HEK293T (cell line): Measurements from ENCODE around the gene SYNE3.

Experiments
- ARNT ChIP-seq: fragments of 450-650 bp; IDR thresholded peaks from 2 replicates; pipeline ENCODE4 v1.6.1; 2017; ENCODE audit warnings: mild to moderate bottlenecking
- FOXM1 ChIP-seq: fragments of 450-650 bp; IDR thresholded peaks from 2 replicates; pipeline ENCODE4 v1.6.1; 2017; ENCODE audit warnings: mild to moderate bottlenecking, borderline replicate concordance
- HDGF ChIP-seq: fragments of 450-650 bp; IDR thresholded peaks from 2 replicates; pipeline ENCODE4 v1.6.1; 2017; ENCODE audit warnings: antibody characterized with exemption, borderline replicate concordance
- NFRKB ChIP-seq: fragments of 450-650 bp; IDR thresholded peaks from 2 replicates; pipeline ENCODE4 v1.6.1; 2016; ENCODE audit warnings: mild to moderate bottlenecking, moderate library complexity

GRCh38 chr14:95495538-95496025 lies 20.9 kb downstream of the SYNE3 start:
- TF ChIP-seq HDGF (no peak), FOXM1 (no peak), NFRKB (no peak), ARNT (no peak)
